Myocyte (in vitro differentiated cells): ENCODE data around the gene LRP1B. TPM values are rescaled to one million over a fixed set of nuclear protein-coding genes. Genes with fewer than 3 reads are reported as not detected.

Experiments used
- DNase-seq: peaks from one replicate; pipeline ENCODE4 v3.0.0-alpha.2; 2012; ENCODE audit warnings: low read depth
- total RNA-seq: library from RNA; depleted of rRNA; stranded (reverse); fragments of >200 nt; gene quantifications from 2 replicates; pipeline ENCODE4 v1.2.3, GENCODE V29; 2014

LRP1B gene
- total RNA-seq, 1 donor from 2014 or later: 0.05 TPM

DNA sequence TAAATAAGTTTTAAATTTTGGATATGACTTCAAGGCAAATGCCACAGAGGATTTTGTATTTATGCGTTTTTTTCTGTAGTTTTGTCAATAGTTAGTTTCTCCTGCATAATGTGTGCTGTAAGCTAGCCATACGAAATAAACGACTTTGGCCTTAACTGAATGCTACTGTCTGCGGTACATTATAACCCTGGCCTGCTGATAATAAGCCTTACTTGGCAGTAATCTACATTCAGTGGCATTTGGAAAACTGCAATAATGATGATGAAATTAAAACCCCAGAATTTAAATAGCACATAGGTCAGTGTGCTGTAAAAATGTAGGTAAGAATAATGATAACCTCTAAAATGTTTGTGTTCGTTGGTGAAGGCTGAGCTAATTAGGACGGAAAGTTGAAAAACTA lies 88.8 kb downstream of the LRP1B start:
- no peak for DNase-seq

DNA sequence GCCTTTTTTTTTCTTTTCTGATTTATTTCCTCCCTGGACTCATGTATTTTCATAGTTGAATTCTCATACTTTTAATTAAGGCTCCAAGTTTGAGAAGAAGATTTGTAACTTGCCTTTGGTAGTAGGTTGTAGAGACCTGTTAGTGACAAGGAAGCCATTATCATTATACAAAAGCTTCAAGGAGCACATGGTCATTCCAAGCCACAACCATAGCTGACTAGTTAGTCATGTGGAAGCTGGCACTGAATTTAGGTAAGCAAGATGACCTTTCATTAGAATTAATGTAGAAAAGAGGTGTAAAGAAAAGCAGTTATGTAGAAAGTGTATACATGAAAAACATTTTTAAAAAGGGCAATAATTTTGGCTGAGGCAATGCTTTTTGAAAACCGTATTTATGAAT lies 89.7 kb downstream of the LRP1B start:
- DNase-seq: no peak

DNA sequence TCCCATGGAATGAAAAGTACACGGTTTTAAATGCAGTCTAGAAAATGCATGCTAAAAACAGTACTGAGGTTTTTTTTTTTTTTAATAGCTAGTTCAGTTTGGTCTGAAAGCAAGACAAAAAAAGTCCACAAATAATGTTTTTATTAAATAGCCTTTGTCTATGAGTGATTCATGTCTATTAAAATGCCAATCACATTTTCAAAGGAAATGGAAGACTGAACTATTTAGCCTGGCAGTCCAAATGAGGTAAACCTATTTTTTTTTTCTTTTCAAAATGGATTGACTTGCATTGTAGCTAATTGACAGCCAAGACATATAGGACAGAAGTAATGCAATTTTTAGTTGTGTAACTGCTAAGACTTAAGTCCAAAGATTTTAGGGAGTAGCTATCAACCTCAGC lies 90.3 kb downstream of the LRP1B start:
- DNase-seq: no peak

DNA sequence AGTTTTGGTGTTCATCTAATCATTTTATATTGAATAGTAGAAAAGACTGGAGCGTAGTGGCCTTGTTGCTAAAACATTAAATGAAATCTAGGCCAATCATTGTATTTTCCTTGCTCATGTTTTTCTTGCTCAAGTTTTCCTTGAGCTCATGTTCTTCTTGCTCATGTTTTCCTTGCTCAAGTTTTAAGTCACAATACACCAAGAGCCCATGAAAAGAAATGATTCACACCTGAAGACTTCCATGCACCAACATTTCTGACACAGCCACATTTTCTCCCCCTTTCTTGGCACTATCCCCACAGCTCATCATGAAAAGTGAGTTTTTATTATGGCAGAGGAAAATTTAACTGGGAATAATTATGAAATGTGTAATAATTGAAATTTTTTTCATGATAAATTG lies 92.0 kb downstream of the LRP1B start:
- DNase-seq: no peak

DNA sequence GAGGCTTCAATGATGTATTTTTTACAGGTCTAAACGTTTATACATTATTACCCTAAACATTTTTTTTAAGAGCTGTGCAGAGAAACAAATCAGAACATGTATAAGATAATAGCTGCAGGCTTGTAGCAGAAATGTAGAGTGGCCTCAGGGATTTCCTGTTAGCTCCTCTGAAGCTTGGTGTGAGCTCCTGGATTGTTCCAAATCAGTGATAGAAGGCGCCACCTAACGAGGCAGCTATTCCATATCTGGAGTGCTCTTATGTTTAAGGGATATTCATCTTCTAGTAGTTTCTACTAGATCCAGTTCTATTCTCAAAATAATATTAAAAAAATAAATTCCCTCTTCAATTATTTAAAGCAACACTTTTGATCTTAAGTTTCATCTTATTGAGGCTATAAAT lies 93.1 kb downstream of the LRP1B start:
- no peak for DNase-seq

DNA sequence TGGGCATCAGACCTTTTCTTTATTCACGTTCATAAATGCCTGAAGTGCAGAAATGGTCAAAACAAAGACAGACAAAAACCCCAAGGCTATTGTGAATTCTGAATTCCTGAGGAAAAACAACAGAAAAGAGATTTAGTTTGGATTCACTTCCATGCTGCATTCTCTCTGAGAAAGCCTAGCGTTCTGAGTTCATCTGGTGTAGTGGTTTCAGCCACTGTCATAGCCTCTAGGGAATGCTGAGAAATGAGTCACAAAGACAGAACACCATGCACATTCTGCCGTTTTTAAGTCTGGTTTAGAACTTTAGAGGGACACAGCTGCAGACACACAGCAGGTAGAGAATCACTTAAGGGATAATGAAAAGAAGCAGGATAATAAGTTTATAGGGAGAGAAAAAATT lies 93.8 kb downstream of the LRP1B start:
- no peak for DNase-seq

DNA sequence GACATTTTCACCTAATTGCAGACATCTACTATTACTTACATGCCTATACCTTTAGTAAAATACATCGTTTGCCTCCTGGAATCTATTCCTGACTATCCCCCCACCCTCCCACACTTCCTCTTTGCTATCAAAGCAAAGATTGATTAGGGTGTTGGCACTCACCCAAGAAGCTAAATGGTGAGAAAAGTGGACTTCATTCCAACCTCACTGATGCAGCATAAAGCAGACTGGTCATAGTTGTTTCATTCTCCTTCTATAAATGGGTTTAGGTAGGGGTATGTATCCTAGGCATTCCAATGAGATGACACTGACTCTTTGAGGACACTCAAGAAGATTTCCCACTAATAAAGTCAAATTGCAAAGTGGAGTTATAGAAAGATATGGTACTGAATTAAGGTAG lies 97.4 kb downstream of the LRP1B start:
- DNase-seq: no peak

DNA sequence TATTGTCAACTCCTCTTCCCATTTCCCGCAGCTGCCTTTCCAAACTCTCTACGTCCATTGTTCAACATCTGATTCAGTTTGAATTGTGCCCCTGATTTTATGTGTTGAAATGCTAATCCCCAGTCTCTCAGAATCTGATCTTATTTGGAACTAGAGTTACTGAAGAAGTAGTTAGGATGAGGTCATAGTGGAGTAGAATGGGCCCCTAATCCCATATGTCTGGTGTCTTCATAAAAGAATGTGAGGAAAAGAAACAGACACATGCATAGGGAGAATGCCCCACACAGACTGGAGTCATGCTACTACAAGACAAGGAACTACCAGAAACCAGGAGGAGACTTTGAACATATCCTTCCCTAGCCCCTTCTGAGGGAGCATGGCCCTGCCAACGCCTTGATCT lies 99.2 kb downstream of the LRP1B start:
- DNase-seq: no peak

DNA sequence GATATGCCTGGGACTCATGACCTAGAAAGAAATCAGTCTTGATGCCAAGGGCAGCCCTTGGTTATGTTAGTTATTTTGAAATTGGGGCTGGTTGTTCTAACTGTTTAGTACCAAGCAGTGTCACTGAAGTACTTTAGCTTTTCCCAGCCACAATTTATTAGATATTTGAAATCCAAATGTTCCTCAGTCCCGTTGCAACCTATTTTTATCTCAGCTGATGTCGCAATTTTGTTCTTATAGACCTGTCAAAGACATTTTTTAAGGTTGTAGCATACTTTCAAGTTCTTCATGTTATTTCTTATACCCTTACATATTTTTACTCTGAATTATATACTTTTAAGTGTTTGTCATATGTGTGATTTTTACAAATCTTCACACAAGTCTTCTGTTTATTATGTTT lies 100.1 kb downstream of the LRP1B start:
- DNase-seq: no peak

DNA sequence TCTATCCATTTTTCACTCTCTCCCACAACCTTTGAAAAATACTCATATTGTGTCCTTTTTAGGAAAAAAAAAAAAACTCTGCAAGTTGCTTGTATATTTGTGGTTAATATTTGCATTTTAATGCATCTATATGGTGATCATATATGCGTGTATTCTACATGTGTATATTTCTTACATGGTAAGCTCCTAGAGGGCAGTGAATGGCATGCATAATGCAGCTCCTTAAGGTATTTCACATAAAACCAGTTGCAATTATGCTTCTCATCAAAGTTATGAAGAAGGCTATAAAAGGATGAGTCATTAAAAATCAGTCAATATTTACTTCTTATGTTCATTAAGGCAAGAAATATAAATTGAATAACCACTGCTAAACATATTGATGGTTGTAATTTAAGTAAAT lies 100.8 kb downstream of the LRP1B start:
- DNase-seq: no peak

DNA sequence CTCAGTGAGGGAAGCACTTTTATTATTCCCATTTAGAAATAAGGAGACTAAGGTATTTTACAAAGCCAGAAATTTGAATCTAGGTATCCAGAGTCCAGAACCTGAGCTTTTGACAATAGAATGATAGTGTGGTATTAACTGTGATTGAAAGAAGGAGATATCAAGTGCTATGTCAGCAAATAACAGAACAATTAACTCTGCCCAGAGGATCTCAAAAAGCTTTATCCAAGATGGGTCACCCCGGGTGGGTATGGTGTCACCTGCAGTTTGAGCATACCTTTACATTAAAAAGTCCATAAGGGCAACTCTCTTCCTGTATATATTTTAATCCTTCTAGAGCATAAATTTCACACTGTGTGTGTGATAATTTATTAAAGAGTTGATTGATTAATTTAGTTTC lies 105.4 kb downstream of the LRP1B start:
- no peak for DNase-seq

DNA sequence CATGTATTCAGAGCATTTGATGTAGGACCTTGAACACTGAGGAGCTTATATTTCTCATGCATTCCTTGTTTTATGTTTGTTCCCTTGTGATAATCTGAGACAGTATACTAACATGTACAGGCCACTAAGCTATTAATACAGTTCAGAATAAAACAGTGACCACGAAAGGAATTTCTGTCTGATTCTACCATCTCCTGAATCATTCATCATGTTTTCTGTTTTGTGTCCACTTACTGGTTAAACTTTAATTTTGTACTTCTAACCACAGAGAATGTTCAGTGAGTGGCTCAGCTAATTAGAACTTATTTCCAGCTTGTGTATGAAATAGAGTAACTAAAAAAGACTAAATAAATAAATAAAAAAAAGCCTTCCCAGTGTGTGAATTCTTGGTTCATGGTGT lies 110.4 kb downstream of the LRP1B start:
- no peak for DNase-seq

DNA sequence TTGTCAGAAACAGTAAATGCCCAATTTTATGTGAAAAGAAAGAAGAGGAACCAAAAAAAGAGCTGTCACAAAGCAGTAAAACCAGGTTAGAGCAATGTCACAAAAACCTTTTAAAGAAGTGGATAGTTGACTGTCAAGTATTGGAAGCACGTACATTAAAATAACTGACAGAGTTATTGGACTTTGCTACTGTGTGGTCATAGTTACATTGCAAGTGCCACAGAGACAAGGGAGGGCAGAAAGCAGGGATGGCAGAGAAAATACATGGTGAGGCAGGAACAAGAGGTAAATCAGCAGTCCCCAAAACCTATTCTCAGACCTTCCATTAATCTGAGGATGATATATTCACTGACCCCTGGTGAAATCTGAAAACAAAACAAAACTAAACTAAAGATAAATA lies 116.3 kb downstream of the LRP1B start:
- no peak for DNase-seq

DNA sequence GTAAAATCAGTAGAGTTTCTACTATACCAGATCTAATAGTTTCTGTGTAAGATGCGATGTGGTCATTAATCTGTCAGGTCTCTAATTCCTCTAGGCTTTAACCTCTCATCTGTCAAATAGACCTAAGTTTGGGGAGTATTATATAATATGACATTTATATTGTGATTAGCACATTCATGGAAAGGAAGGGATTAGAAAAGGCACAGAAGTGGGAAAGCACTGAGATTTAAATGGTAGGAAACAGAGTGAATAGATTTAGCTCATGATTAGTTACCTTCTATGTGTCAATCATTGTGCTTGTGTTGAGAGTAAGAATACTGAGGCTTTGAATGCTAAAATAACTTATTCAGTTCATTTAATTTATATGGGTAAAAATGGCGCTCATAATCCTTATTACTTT lies 118.0 kb downstream of the LRP1B start:
- DNase-seq: no peak

DNA sequence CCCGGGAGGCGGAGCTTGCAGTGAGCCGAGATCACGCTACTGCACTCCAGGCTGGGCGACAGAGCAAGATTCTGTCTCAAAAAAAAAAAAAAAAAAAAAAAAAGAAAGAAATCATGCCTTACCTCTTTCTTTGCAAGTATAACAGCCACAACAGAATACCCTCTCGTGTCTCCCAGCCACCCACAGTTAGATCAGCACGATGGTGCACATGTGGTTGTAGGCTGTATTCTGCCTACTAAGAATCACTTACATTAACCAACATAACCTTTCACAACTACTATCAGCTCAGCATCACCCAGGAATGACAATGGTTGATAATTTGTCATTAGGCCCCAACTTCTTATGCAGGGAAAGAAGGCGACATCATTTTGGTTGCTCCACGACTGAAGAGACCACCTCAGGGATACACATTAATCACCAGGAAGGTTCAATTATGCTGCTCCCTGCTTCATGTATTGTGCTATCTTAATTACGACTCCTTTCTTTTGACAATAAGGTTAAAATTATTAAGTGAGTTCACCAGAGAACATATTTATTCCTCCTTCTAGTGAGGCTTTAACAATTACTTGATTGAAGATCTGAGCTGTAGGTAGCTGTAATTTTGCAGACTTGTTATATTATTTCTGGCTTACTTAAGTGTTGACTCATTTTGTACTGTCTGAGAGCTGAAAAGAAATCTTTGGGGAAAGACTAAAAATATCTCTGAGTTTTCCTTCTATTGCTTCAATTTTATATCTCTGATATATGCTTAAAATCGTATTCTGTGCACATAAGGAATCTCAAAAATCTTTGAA lies 120.1 kb downstream of the LRP1B start:
- DNase-seq: no peak

DNA sequence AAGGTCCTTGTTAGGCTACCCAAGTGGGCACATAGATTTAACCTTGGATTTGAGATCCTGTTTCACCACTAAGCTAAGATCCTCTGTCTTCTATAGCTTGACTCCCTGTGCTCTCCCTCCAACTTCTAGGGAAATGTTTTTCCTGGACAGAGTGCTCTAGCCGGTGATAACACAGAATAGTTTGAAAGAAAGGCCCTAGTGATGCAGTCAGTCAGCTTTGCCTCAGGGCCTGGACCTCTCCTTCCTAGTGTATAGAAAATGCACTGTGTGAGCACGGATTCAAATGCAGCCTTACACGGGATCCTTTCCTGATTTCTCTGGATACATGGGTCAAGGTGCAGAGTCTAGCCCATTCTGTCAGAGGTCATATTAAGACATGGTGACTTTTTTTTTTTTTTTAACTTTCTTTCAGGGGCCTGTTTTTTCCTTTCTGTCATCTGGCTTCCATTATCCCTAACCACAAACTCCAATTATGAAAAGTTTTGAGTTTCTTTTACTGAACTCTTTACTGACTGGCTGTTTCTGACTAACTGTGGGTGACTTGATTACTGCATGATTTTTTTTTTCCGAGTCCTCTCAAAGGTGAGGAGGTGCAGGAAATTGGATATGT lies 122.6 kb downstream of the LRP1B start:
- DNase-seq: no peak

DNA sequence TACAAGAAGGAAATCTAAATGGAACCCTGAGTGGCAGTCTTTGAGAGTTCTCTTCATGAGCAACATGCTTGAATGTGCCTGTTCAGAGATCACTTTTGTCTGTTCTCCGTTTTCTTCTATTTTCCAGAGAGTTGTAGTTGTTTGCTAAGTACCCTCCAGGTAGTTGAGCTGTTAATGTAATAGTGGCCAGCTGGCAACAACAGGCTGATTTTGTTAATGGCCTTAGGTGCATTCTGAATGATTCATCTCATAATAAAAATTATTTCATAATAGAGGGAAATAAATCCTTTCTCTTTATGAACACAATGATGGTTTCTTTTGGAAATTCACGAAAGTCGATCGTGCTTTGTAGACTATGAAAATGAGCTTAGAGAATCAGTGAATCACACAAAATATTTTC lies 136.8 kb downstream of the LRP1B start:
- no peak for DNase-seq

DNA sequence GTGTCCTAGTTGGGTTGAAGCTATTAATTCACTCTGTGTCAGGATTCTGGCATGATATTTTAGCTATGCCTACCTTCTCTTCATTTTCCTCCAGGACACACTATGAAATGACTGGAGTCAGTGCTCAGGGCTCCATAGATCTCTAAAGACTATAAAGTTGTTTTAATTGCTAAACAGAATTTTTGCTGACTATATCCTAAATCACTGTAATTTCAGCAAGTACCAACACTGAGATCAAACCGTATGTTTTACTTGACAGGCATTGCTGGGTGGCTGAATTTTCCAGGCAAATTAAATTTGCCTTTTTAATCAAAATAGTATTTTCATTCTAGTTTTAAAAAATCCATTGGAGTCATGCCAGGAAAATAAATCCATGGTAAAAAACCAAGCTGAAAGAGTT lies 138.1 kb downstream of the LRP1B start:
- no peak for DNase-seq

DNA sequence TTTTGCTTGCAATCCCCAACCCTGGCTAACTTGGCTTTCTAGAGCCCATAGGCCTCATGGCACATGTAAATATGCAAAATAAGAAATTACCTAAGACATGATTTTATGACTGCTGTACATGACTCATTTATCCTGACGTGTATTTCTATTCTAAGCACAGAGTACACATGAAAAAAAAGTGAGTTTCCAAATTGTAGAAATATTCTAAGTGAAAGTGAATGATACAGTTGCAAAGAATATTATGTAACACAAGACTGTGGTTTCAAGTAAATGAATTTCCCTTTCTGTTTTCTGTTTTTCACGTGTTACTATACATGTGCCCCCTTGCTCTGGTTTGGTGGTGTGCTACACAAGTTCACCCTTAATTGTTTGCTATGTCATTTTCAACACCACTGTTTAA lies 162.4 kb downstream of the LRP1B start:
- DNase-seq: no peak

DNA sequence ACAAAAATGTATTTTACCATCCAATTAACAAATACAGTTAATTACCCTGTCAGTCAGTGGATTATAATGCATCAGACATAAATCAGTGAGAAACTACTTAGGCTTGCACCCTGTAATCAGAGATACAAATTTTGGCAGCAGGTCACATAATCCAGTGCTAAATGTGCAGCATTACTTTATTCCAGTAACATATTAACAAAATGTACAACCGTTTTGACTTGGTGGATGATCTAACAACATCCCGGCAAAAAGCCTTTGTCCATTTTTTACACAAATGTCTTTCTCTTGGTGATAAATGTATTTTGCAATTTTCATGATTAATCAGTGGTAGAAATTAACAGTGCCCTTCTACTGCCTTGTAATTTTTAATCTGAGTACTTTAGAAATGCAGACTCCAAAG lies 162.8 kb downstream of the LRP1B start:
- DNase-seq: no peak

DNA sequence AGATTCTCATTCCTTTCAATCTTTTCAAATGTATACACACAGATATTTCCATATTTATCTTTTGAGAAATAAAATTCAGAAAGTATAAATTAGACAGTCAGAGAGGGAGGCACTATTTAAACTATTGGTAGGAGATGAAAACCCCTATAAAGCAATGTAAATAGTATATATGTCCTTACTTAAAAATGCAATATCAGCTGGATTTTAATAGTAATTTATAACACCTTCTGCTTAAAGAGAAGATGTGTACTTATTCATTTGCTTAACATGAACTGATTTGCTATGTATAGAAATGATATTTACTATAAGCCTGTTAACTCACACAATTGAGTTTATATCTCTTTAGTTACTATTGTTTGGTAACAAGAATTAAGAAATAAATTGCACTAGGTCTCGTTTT lies 163.3 kb downstream of the LRP1B start:
- DNase-seq: no peak

DNA sequence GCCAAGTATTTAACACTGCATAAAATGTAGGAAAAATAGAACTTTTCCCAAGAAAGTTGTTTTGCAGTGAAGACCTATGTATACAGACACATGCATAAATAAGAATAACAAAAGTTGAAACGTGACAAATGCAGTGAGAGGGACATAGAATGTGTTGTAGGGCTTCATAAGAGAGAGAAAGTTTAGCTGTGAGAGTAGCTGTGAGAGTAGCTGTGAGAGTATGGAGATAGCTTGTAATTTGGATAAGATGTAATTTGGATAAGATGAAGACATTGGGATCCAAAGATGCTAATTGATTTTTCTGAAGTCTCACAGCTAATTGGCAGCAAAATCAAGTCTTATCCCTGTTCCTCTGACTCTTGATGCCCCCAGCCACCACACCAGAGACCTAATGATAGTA lies 170.9 kb downstream of the LRP1B start:
- no peak for DNase-seq

DNA sequence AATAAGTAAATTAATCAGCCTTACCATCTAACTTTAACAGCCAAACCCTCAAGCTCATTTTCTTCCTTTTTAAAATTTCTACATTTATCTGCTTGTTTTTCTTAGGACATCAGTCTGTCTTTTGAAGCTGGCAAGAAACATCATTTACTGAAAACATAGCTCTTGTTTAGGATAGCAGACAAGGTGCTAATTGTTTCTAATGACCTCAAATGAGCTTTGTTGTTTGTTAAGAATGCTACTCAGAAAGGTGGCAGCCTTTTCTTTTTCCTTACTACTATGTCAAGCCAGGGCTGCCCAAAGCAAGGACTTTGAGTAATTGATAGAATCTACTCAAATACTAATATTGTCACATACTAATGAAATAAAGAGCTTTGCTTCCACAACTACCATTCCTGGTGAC lies 171.8 kb downstream of the LRP1B start:
- DNase-seq: no peak
